GM18909 (cell line): ENCODE data around the gene CACNA1D.
A peak's percentile ranks its signal among the peaks of the same experiment; 100 is the strongest.

Experiments
- ATAC-seq: cut with Tn5 transposase; IDR thresholded peaks from one replicate; pipeline ENCODE4 v1.9.1; 2021; ENCODE audit warnings: mild to moderate bottlenecking; ENCODE audit not compliant: unreplicated experiment, poor library complexity

CACNA1D gene

DNA sequence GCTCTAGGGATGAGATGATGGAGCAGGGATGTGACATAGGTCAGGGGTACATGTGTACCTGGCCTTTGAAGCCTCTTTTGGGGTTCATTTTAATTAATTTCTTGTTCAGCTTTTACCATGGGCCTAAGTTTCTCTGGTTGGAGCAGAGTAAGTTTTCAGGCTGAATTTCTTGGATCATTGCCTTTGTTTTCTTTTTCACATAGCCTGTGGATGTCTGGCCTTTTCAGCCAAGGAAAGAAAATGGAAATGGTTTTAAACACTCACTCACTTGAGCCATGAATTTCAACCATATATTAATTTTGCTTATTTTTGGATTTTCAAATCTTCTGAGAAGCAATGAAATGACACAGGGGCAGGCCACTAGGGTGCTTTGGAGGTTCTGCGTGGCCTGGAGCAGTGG is 30.2 kb downstream of the CACNA1D start:
- ATAC-seq = no peak

GRCh38 chr3:53525765-53526703 is 31.6 kb downstream of the CACNA1D start:
- no peak for ATAC-seq

- ATAC-seq = no peak
Observed at GRCh38 chr3:53526704-53527055, 32.3 kb downstream of the CACNA1D start.

GRCh38 chr3:53530205-53530604 is 35.8 kb downstream of the CACNA1D start:
- no peak for ATAC-seq

- ATAC-seq = no peak
Observed at GRCh38 chr3:53531749-53532148, 37.3 kb downstream of the CACNA1D start.

DNA sequence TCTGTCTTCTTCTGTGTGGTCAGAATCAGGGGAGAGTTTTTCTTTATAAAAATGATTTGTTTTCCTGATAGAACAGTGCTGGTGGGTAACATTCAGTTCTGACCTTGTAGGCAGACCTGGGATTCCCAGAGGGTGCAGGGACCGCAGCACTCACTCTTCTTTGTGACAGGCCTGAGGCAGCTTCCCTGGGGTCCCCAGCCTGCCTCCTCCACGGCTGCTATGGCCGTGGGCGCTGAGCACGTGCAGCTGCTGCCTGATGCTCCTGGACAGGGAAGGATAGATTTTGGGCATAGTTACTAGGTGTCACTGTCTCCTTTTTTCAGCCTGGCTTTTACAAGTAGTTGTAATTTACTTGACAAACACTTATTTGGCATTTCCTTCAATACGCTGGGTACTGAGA is 39.1 kb downstream of the CACNA1D start:
- no peak for ATAC-seq

- no peak for ATAC-seq
Observed at GRCh38 chr3:53534216-53534615, 39.8 kb downstream of the CACNA1D start.

GRCh38 chr3:53534676-53535400 is 40.4 kb downstream of the CACNA1D start:
- no peak for ATAC-seq

DNA sequence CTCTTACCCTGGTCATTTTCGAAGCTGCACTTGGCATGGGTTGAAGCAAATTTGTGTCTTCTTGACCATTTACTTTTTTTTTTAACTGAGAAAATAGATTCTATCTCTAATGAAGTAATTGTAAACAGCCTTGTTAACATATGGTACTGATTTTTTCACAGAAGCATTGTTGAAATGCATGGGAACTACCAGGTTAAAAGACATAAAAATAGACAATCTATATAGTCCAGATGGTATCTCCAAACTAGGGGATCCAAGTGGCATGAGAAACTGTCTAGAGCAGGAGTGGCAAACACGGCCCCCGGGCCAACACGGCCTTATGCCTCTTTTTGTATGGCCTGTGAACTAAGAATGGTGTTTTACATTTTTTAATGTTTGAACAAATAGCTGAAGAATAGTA is 41.9 kb downstream of the CACNA1D start:
- no peak for ATAC-seq

- ATAC-seq = no peak
Observed at GRCh38 chr3:53544357-53544756, 49.9 kb downstream of the CACNA1D start.

DNA sequence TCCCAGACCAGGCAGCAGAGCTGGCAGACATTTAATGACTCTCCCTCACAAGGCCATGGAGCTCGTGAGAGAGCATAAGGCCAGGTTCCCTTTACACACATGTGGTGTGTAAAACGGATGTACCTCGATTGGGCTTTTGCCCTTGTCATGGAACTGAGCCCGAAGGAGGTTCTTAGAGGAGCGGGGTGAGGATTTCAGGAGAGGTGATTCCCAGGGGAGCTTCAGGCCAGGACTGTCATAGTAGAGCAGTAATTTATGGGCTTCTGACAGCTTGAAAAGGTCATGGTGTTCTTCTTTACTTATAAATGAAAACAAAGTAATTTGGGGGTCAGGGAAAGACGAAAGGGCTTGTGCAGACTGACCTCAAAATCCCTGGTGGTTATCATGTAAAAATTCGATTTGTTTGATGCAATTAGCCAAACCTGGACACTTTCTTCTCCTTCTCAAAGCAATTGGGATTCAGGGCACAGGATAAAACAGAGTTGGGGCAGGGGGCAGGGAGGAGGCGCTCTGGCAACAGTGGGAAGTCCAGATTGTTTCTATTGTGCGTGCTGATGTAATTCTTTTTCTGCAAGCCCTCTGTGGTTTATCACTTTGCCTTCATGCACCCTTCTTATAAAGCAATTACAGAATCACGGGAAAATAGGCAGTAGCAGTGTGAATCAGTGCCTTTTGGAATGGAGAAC is 51.0 kb downstream of the CACNA1D start:
- ATAC-seq = no peak

GRCh38 chr3:53545996-53546359 is 51.6 kb downstream of the CACNA1D start:
- no peak for ATAC-seq

GRCh38 chr3:53547327-53547726 is 52.9 kb downstream of the CACNA1D start:
- ATAC-seq = no peak

GRCh38 chr3:53550005-53550620 is 55.7 kb downstream of the CACNA1D start:
- no peak for ATAC-seq

- no peak for ATAC-seq
Observed at GRCh38 chr3:53551324-53551723, 56.9 kb downstream of the CACNA1D start.

DNA sequence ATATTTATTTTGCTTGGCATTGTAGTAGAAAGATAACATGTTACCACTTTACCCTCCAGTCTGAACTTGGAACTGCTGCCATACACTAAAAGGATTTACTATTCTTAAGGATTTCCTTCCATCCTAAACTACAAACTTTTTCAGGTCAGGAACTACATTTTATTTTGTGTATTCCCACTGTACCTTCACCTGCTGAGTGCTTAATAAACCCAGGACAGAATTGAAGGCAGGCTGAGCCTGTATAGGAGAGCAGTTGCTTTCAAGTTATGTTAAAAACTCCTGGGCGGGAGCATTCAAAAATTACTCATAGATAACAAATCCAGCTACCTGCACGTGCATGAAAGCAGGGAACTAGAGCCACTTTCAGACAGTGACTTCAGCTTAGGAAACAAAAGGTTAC is 58.3 kb downstream of the CACNA1D start:
- ATAC-seq = no peak

DNA sequence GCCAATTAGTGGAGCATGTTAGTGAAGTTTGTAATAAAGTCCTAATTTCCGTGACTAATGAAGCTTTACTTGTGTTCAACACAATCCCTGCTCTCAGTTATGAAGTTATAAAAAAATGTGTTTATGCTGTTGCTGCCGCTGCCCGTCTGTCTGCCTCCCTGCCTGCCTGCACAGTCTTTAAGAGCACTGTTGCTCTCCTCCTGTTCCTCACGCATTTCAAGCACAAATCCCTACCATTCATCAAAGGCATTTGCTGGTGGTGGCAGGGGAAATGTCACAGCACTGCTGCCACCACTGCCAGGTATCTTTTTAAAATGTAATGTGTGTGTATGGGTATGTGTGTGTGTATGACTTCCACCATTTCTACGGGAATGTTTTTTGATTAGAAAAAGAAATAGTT is 58.8 kb downstream of the CACNA1D start:
- ATAC-seq = no peak

DNA sequence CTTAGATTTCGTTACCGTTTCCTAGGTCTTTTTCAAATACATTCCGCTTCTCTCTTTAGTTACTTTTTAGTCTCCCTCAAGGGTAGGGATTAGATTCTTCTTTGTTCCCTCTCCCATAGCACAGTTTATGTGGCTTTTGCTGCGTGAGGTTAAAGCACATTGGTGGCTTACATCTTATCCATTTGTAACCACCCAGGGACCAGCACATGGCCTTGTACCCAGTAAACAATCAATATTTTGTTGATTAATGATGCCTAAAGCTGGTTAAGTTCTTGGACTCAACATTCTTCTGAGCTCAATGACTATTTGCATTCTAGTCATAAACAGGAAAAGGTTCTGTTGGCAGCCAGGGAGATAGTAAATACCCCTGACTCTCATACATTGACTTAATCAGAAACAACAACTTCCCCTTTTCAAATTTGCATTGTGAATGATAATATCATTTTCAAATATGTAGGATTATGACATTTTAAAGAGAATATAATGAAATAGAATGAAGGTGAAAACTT is 60.2 kb downstream of the CACNA1D start:
- peak; percentile 90 for ATAC-seq

- peak; percentile 76 for ATAC-seq
Observed at GRCh38 chr3:53555068-53555588, 60.7 kb downstream of the CACNA1D start.

GRCh38 chr3:53566461-53567145 is 72.2 kb downstream of the CACNA1D start:
- ATAC-seq = no peak
